Measurements from ENCODE around the gene POLD2.

- TF ChIP-seq POLR2A (IDR thresholded peaks at IDR 0.05; ENCODE audit: low read depth, low read length) = no peak
- no peak for TF ChIP-seq BHLHE40 (IDR thresholded peaks at IDR 0.05; ENCODE audit: low read depth, low read length)
- TF ChIP-seq MXI1 (IDR thresholded peaks at IDR 0.05; ENCODE audit: borderline replicate concordance, low read depth, low read length) = no peak
- TF ChIP-seq, protein P1, sequence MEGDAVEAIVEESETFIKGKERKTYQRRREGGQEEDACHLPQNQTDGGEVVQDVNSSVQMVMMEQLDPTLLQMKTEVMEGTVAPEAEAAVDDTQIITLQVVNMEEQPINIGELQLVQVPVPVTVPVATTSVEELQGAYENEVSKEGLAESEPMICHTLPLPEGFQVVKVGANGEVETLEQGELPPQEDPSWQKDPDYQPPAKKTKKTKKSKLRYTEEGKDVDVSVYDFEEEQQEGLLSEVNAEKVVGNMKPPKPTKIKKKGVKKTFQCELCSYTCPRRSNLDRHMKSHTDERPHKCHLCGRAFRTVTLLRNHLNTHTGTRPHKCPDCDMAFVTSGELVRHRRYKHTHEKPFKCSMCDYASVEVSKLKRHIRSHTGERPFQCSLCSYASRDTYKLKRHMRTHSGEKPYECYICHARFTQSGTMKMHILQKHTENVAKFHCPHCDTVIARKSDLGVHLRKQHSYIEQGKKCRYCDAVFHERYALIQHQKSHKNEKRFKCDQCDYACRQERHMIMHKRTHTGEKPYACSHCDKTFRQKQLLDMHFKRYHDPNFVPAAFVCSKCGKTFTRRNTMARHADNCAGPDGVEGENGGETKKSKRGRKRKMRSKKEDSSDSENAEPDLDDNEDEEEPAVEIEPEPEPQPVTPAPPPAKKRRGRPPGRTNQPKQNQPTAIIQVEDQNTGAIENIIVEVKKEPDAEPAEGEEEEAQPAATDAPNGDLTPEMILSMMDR (conservative IDR thresholded peaks at IDR 0.05; ENCODE audit: low read depth, low read length) = no peak
- no peak for TF ChIP-seq RCOR1 (IDR thresholded peaks at IDR 0.05; ENCODE audit: insufficient replicate concordance, low read length)
- TF ChIP-seq SMC3 (IDR thresholded peaks at IDR 0.05; ENCODE audit: low read depth, low read length) = no peak
- no peak for TF ChIP-seq RAD21 (IDR thresholded peaks at IDR 0.05; ENCODE audit: low read length)
- no peak for TF ChIP-seq CHD1 (IDR thresholded peaks at IDR 0.05; ENCODE audit: low read depth, low read length)
- TF ChIP-seq ELK1 (IDR thresholded peaks at IDR 0.05; ENCODE audit: borderline replicate concordance, low read depth, low read length) = no peak
Measured at GRCh38 chr7:44172352-44172751, 49.0 kb upstream of the POLD2 start.
